CD14-positive monocyte (primary cell): ENCODE results near the gene SORBS1. TPM values are rescaled to one million over a fixed set of nuclear protein-coding genes. Genes with fewer than 3 reads are reported as not detected.

ENCODE experiments used
- DNase-seq, 3 donors: peaks; one replicate each; pipeline ENCODE4 v3.0.0-alpha.2; 2011 to 2022
- H2AFZ ChIP-seq: 2 replicates; pipeline ENCODE4 v1.6.0; 2012; ENCODE audit warnings: mild to moderate bottlenecking, low read depth, low read length, inconsistent platforms; ENCODE audit not compliant: insufficient read depth, poor library complexity, severe bottlenecking
- H3K27ac ChIP-seq, 2 donors: 1 replicate in 1 of 2; 2 replicates in 1 of 2; pipeline ENCODE4 v1.5.1; 2012 to 2013; ENCODE audit warnings: low read length in 2 of 2, control low read depth in 1 of 2, inconsistent platforms in 1 of 2, low read depth in 1 of 2, mild to moderate bottlenecking in 1 of 2
- H3K27me3 ChIP-seq, 2 donors: one replicate each; pipeline versions ENCODE4 v1.6.0 to v1.6.1; 2011 to 2013; ENCODE audit warnings: low read length in 2 of 2; ENCODE audit not compliant: control insufficient read depth in 2 of 2, insufficient read depth in 2 of 2
- H3K36me3 ChIP-seq, 2 donors: replicated peaks in 1 of 2; 1 replicate in 1 of 2; 2 replicates in 1 of 2; pipeline versions ENCODE4 v1.5.1 to v1.6.1; 2012 to 2013; ENCODE audit warnings: low read length in 2 of 2, control low read depth in 1 of 2, inconsistent platforms in 1 of 2, mild to moderate bottlenecking in 1 of 2; ENCODE audit not compliant: insufficient read depth in 2 of 2, control insufficient read depth in 1 of 2
- H3K4me1 ChIP-seq, 2 donors: 1 replicate in 1 of 2; 2 replicates in 1 of 2; pipeline versions ENCODE4 v1.5.1 to v1.6.1; 2012 to 2013; ENCODE audit warnings: low read length in 2 of 2, control low read depth in 1 of 2, inconsistent platforms in 1 of 2, mild to moderate bottlenecking in 1 of 2, moderate library complexity in 1 of 2; ENCODE audit not compliant: insufficient read depth in 2 of 2, control insufficient read depth in 1 of 2
- H3K4me2 ChIP-seq: replicated peaks from 2 replicates; pipeline ENCODE3; 2012; ENCODE audit warnings: low read length, moderate library complexity, mild to moderate bottlenecking; ENCODE audit not compliant: poor library complexity, severe bottlenecking; ENCODE audit errors: extremely low read depth
- H3K4me3 ChIP-seq, 3 experiments: fragments of 200-600 bp in 1 of 3; sonication (generic) in 1 of 3; replicated peaks in 1 of 3; 1 replicate in 2 of 3; 2 replicates in 1 of 3; pipeline ENCODE4 v1.5.1; 2011 to 2013; ENCODE audit warnings: low read length in 3 of 3, mild to moderate bottlenecking in 3 of 3, control low read depth in 2 of 3, low read depth in 2 of 3, inconsistent platforms in 1 of 3, moderate library complexity in 1 of 3
- H3K79me2 ChIP-seq: 2 replicates; pipeline ENCODE4 v1.6.0; 2012; ENCODE audit warnings: mild to moderate bottlenecking, control low read depth, inconsistent platforms, low read length, moderate library complexity; ENCODE audit not compliant: insufficient read depth
- H3K9ac ChIP-seq: 2 replicates; pipeline ENCODE4 v1.6.0; 2017; ENCODE audit warnings: low read length, mild to moderate bottlenecking; ENCODE audit not compliant: insufficient read depth, poor library complexity, severe bottlenecking
- H3K9me3 ChIP-seq, 2 donors: replicated peaks in 1 of 2; 1 replicate in 1 of 2; 2 replicates in 1 of 2; pipeline versions ENCODE4 v1.5.1 to v1.6.1; 2012 to 2013; ENCODE audit warnings: low read length in 2 of 2, control low read depth in 1 of 2; ENCODE audit not compliant: control insufficient read depth in 1 of 2, insufficient read depth in 1 of 2
- H4K20me1 ChIP-seq: 2 replicates; pipeline ENCODE4 v1.6.0; 2012; ENCODE audit warnings: mild to moderate bottlenecking, low read length, control low read depth, moderate library complexity; ENCODE audit not compliant: insufficient read depth
- H3K27ac Mint-ChIP-seq, 7 donors: one replicate each; pipeline ENCODE4 v1.8.0; 2020; ENCODE audit warnings: mild to moderate bottlenecking in 7 of 7, mixed read lengths in 7 of 7, moderate library complexity in 6 of 7, inconsistent platforms in 2 of 7
- H3K27me3 Mint-ChIP-seq, 3 donors: one replicate each; pipeline ENCODE4 v1.8.0; 2021 to 2022; ENCODE audit warnings: low read depth in 3 of 3, mild to moderate bottlenecking in 3 of 3, mixed read lengths in 3 of 3, moderate library complexity in 3 of 3, inconsistent platforms in 1 of 3
- H3K36me3 Mint-ChIP-seq, 2 donors: one replicate each; pipeline ENCODE4 v1.8.0; 2020; ENCODE audit warnings: mixed read lengths in 2 of 2, inconsistent platforms in 1 of 2, mild to moderate bottlenecking in 1 of 2
- H3K4me1 Mint-ChIP-seq: one replicate; pipeline ENCODE4 v1.8.0; 2020; ENCODE audit warnings: mild to moderate bottlenecking, mixed read lengths
- H3K4me3 Mint-ChIP-seq, 2 donors: one replicate each; pipeline ENCODE4 v1.8.0; 2020; ENCODE audit warnings: mild to moderate bottlenecking in 2 of 2, mixed read lengths in 2 of 2, moderate library complexity in 1 of 2
- H3K9me3 Mint-ChIP-seq, 7 donors: one replicate each; pipeline ENCODE4 v1.8.0; 2020 to 2022; ENCODE audit warnings: mixed read lengths in 7 of 7, mild to moderate bottlenecking in 6 of 7, moderate library complexity in 6 of 7, inconsistent platforms in 2 of 7
- CTCF ChIP-seq: fragments of 200-600 bp; IDR thresholded peaks from one replicate; pipeline ENCODE4 v1.8.0; 2022; ENCODE audit warnings: antibody characterized with exemption, mild to moderate bottlenecking
- WGBS: methylation state at CpG from one replicate; pipeline ENCODE4 v1.1.5; 2013; ENCODE audit warnings: missing lambda C conversion rate; ENCODE audit not compliant: insufficient coverage; 5-methylcytosine and 5-hydroxymethylcytosine counted together
- intact Hi-C, 2 donors: fragments of 100-400 bp; cut with micrococcal nuclease; formaldehyde crosslinking; loops; one replicate each; pipeline versions ENCODE4 v1.15.0 to v1.15.1; 2023
- polyA plus RNA-seq, 3 donors: library from polyadenylated mRNA; depleted of rRNA in 1 of 3; unstranded in 2 of 3; stranded (reverse) in 1 of 3; fragments of 300-500 nt in 2 of 3; fragments of >200 nt in 1 of 3; fragmentation: Illumina TruSeq in 2 of 3; gene quantifications; 1 replicate in 2 of 3; 2 replicates in 1 of 3; pipeline ENCODE4 v1.2.3, GENCODE V29; 2012 to 2021

Gene SORBS1
- polyA plus RNA-seq, 3 donors, result 0.08 to 0.15 TPM; not detected in 1

GRCh38 chr10:95578619-95579018, 17.4 kb upstream of the SORBS1 start:
- no peaks in the 10 kb centered on the region for H3K36me3 ChIP-seq
- Mint-ChIP-seq H3K36me3 (no peaks in the 10 kb centered on the region), H3K4me1 (no peaks in the 10 kb centered on the region), H3K4me3 (no peak overlapping the region), H3K27ac (peak overlapping the region in 1 of 7 donors; percentile 70), H3K9me3 (peaks cover 0 to 2% (median 0%) of the 10 kb centered on the region in 7 donors), H3K27me3 (peaks cover 6 to 16% (median 14%) of the 10 kb centered on the region in 3 donors)
- H4K20me1 ChIP-seq, result no peaks in the 10 kb centered on the region
- H3K9ac ChIP-seq, result no peak overlapping the region
- TF ChIP-seq CTCF, result no peak
- intact Hi-C loops, result no loop called here
- peaks cover 2 to 4% of the 10 kb centered on the region in 2 donors for H3K27me3 ChIP-seq
- H3K4me2 ChIP-seq, result no peak overlapping the region
- H3K27ac ChIP-seq, result no peak overlapping the region
- no peaks in the 10 kb centered on the region for H3K4me1 ChIP-seq
- DNase-seq, result no peak
- no peak overlapping the region for H3K4me3 ChIP-seq
- no peaks in the 10 kb centered on the region for H3K79me2 ChIP-seq
- no peaks in the 10 kb centered on the region for H3K9me3 ChIP-seq
- WGBS, result 88% methylated on average over 1 of the region's 2 CpGs
- no peak overlapping the region for H2AFZ ChIP-seq

- no peaks in the 10 kb centered on the region for H3K9me3 ChIP-seq
- TF ChIP-seq CTCF, result no peak
- no peak overlapping the region for H3K4me3 Mint-ChIP-seq
- DNase-seq, result no peak
- H3K4me2 ChIP-seq, result no peak overlapping the region
- H2AFZ ChIP-seq, result no peak overlapping the region
- no peaks in the 10 kb centered on the region for H3K4me1 Mint-ChIP-seq
- no peaks in the 10 kb centered on the region for H3K36me3 ChIP-seq
- whole genome bisulfite sequencing, result 93% methylated on average over 9 of the region's 11 CpGs
- H3K27ac Mint-ChIP-seq, result no peak overlapping the region
- no peaks in the 10 kb centered on the region for H3K79me2 ChIP-seq
- no peaks in the 10 kb centered on the region for H4K20me1 ChIP-seq
- no peak overlapping the region for H3K9ac ChIP-seq
- H3K27ac ChIP-seq, result no peak overlapping the region
- H3K9me3 Mint-ChIP-seq, result peaks cover 0 to 2% (median 0%) of the 10 kb centered on the region in 7 donors
- H3K36me3 Mint-ChIP-seq, result no peaks in the 10 kb centered on the region
- intact Hi-C loops, result no loop called here
- H3K27me3 ChIP-seq, result peaks cover 0 to 2% of the 10 kb centered on the region in 2 donors
- no peaks in the 10 kb centered on the region for H3K4me1 ChIP-seq
- peaks cover 3 to 14% (median 12%) of the 10 kb centered on the region in 3 donors for H3K27me3 Mint-ChIP-seq
- no peak overlapping the region for H3K4me3 ChIP-seq
Measured at GRCh38 chr10:95574649-95575365, 13.6 kb upstream of the SORBS1 start.
